OCI-LY3 (cell line): Measurements from ENCODE around the gene PABPN1L.

Experiments used
- H2AFZ ChIP-seq: fragments of 200-600, 300-600 bp; shearing (Covaris generic); 2 replicates; pipeline ENCODE4 v1.6.0; 2014; ENCODE audit warnings: antibody characterized with exemption, low read depth, low read length
- H3K27ac ChIP-seq: fragments of 200-600, 300-600 bp; sonication (generic); 2 replicates; pipeline ENCODE4 v1.5.1; 2014; ENCODE audit warnings: mild to moderate bottlenecking, low read length, moderate library complexity, mixed read lengths
- H3K27me3 ChIP-seq: fragments of 200-600, 300-600 bp; sonication (generic); 2 replicates; pipeline ENCODE4 v1.6.1; 2014; ENCODE audit warnings: low read depth, low read length, mixed read lengths
- H3K36me3 ChIP-seq: fragments of 200-600, 300-600 bp; sonication (generic); replicated peaks from 2 replicates; pipeline ENCODE3; 2014; ENCODE audit warnings: low read depth, low read length, mixed read lengths
- H3K4me1 ChIP-seq: fragments of 300-600, 200-600 bp; sonication (generic); 2 replicates; pipeline ENCODE4 v1.6.1; 2014; ENCODE audit warnings: low read length, mixed read lengths
- H3K4me2 ChIP-seq: fragments of 200-600, 300-600 bp; sonication (generic); 2 replicates; pipeline ENCODE4 v1.6.1; 2014; ENCODE audit warnings: low read length, mixed read lengths
- H3K4me3 ChIP-seq: fragments of 300-600, 200-600 bp; sonication (generic); 2 replicates; pipeline ENCODE4 v1.5.1; 2014; ENCODE audit warnings: antibody characterized with exemption, mild to moderate bottlenecking, low read length, moderate library complexity
- H3K79me2 ChIP-seq: fragments of 300-600, 200-600 bp; shearing (Covaris generic); 2 replicates; pipeline ENCODE4 v1.6.1; 2014; ENCODE audit warnings: mild to moderate bottlenecking, low read length, mixed read lengths
- H3K9ac ChIP-seq: fragments of 300-600, 200-600 bp; shearing (Covaris generic); 2 replicates; pipeline ENCODE4 v1.6.0; 2014; ENCODE audit warnings: mild to moderate bottlenecking, low read length, moderate library complexity
- H3K9me3 ChIP-seq: fragments of 200-600, 300-600 bp; shearing (Covaris generic); 2 replicates; pipeline ENCODE4 v1.6.1; 2014; ENCODE audit warnings: low read length, mixed read lengths; ENCODE audit not compliant: insufficient read depth
- H4K20me1 ChIP-seq: fragments of 200-600, 300-600 bp; sonication (generic); 2 replicates; pipeline ENCODE4 v1.6.1; 2016; ENCODE audit warnings: low read length, mixed read lengths; ENCODE audit not compliant: insufficient read depth
- CTCF ChIP-seq: fragments of 200-600, 300-600 bp; sonication (generic); IDR thresholded peaks from 2 replicates; pipeline ENCODE4 v1.5.1; 2014; ENCODE audit warnings: antibody characterized with exemption, low read length, low read depth
- EZH2phosphoT487 ChIP-seq: fragments of 200-600 bp; shearing (Covaris generic); IDR thresholded peaks from 2 replicates; pipeline ENCODE4 v1.6.1; 2018; ENCODE audit warnings: antibody characterized with exemption, mixed run types, low read depth

PABPN1L gene

GRCh38 chr16:88842308-88842756 is 24.1 kb downstream of the PABPN1L start:
- no peaks in the 10 kb centered on the region for H3K36me3 ChIP-seq
- no peak overlapping the region for H3K4me2 ChIP-seq
- no peak overlapping the region for H2AFZ ChIP-seq
- H3K9ac ChIP-seq = no peak overlapping the region
- H3K4me1 ChIP-seq = no peaks in the 10 kb centered on the region
- no peak overlapping the region for H3K27ac ChIP-seq
- H3K4me3 ChIP-seq = no peak overlapping the region
- H3K79me2 ChIP-seq = no peaks in the 10 kb centered on the region
- H4K20me1 ChIP-seq = peaks cover 3% of the 10 kb centered on the region
- no peaks in the 10 kb centered on the region for H3K9me3 ChIP-seq
- H3K27me3 ChIP-seq = no peaks in the 10 kb centered on the region
- TF ChIP-seq EZH2phosphoT487 = no peak
- TF ChIP-seq CTCF = no peak

- Histone ChIP-seq H3K9me3 (no peaks in the 10 kb centered on the region), H3K27ac (no peak overlapping the region), H2AFZ (no peak overlapping the region), H3K27me3 (no peaks in the 10 kb centered on the region), H4K20me1 (peaks cover 3% of the 10 kb centered on the region), H3K4me3 (no peak overlapping the region), H3K4me1 (no peaks in the 10 kb centered on the region), H3K4me2 (no peak overlapping the region), H3K36me3 (no peaks in the 10 kb centered on the region), H3K9ac (no peak overlapping the region), H3K79me2 (no peaks in the 10 kb centered on the region)
- TF ChIP-seq CTCF (no peak), EZH2phosphoT487 (no peak)
Observed at GRCh38 chr16:88841521-88842307, 24.7 kb downstream of the PABPN1L start.

GRCh38 chr16:88840600-88841215 is 25.8 kb downstream of the PABPN1L start:
- H3K9ac ChIP-seq = no peak overlapping the region
- no peak overlapping the region for H3K4me2 ChIP-seq
- H4K20me1 ChIP-seq = peaks cover 3% of the 10 kb centered on the region
- no peak overlapping the region for H3K27ac ChIP-seq
- no peak overlapping the region for H2AFZ ChIP-seq
- H3K4me1 ChIP-seq = no peaks in the 10 kb centered on the region
- TF ChIP-seq CTCF (no peak), EZH2phosphoT487 (no peak)
- no peaks in the 10 kb centered on the region for H3K36me3 ChIP-seq
- no peak overlapping the region for H3K4me3 ChIP-seq
- no peaks in the 10 kb centered on the region for H3K9me3 ChIP-seq
- no peaks in the 10 kb centered on the region for H3K79me2 ChIP-seq
- H3K27me3 ChIP-seq = no peaks in the 10 kb centered on the region

GRCh38 chr16:88839745-88840599 is 26.5 kb downstream of the PABPN1L start:
- H4K20me1 ChIP-seq = peaks cover 3% of the 10 kb centered on the region
- H3K9ac ChIP-seq = no peak overlapping the region
- H3K4me1 ChIP-seq = no peaks in the 10 kb centered on the region
- H3K4me2 ChIP-seq = no peak overlapping the region
- no peaks in the 10 kb centered on the region for H3K27me3 ChIP-seq
- no peaks in the 10 kb centered on the region for H3K36me3 ChIP-seq
- no peaks in the 10 kb centered on the region for H3K79me2 ChIP-seq
- no peak overlapping the region for H2AFZ ChIP-seq
- TF ChIP-seq CTCF (no peak), EZH2phosphoT487 (no peak)
- no peak overlapping the region for H3K27ac ChIP-seq
- no peaks in the 10 kb centered on the region for H3K9me3 ChIP-seq
- no peak overlapping the region for H3K4me3 ChIP-seq
